ENCODE results near the gene CTSF.

CTSF gene

DNA sequence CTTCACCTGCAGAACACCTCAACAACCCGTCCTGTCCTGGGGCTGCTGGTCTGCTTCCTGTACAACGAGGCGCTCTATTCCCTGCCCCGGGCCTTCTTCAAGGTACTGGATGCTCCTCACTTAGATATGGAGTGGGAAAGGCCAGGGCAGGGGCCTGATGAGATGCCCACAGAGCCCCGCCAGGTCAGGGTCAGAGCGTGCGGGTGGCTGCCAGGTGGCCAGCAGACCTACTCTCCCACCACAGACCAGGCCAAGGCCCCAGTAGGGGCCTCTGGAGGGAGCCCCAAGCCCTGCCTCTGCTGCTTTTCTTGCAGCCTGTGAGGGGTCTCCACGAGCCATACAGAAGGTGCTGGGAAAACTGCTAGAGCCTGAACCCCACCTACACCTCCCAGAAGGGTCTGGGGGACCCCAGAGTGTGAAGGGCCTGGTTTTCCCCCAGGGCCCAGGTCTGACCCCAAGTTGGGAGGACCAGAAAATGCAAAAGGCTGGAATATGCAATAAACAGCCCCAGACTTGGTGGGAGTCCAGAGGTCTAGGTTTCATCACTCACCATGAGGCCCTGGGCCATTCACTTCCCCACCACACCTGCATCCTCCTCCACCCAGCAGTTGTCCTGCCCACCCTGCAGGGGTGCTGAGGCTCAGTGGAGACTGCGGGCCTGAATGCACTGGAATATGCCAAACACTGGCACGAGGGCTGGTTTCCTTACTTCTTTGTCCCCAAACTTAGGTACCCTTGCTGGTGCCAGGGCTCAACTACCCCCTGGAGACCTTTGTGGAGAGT lies 37.3 kb downstream of the CTSF start:
- TF ChIP-seq CTCF (IDR thresholded peaks at IDR 0.05; ENCODE audit: insufficient read depth, missing control alignments): no peak
- FAIRE-seq (no peak), DNase-seq (ENCODE audit: insufficient read length, low spot score) (no peak)

DNA sequence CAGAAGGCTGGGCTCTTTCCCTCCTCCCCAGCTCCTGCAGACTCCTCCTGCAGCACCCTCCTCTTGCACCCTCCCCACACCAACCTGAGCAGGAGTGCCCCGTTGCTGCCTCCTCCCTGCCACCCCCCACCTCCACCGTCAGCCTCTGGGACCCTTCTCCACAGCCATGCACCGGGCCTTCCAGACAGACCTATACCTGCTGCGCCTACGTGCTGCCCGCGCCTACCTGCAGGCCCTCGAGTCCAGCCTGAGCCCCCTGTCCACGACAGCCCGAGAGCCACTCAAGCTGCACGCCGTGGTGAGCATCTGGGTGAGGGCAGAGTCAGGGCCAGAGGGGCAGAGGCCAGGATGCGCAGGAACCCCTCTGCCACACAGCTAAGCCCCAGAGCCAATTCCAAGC lies 38.8 kb downstream of the CTSF start:
- no peak for TF ChIP-seq CTCF (IDR thresholded peaks at IDR 0.05; ENCODE audit: insufficient read depth, missing control alignments)
- no peak for FAIRE-seq
- DNase-seq (ENCODE audit: insufficient read length, low spot score): no peak

DNA sequence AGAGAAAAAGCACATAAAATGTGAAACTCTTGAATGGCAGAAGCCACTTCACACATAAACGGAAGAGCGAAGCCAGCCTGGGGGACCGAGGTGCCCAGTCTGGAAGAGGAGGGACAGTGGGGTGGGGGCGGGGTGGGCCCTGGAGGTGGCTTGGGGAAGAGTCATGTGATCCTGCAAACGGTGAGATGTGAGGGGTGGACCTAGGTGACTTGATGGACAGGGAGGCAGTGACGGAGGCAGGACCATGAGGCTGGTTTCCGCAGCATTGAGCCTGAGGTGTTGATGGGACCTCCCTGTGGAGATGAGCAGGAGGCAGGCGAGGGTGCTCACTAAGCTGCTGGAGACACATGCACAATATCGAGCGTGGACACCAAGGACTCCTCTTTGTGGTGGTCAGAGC lies 39.3 kb downstream of the CTSF start:
- no peak for DNase-seq (ENCODE audit: insufficient read length, low spot score)
- no peak for FAIRE-seq
- no peak for TF ChIP-seq CTCF (IDR thresholded peaks at IDR 0.05; ENCODE audit: insufficient read depth, missing control alignments)

GRCh38 chr11:66524304-66525040 lies 43.9 kb downstream of the CTSF start:
- no peak for TF ChIP-seq CTCF (IDR thresholded peaks at IDR 0.05; ENCODE audit: insufficient read depth, missing control alignments)
- FAIRE-seq: no peak
- no peak for DNase-seq (ENCODE audit: insufficient read length, low spot score)

DNA sequence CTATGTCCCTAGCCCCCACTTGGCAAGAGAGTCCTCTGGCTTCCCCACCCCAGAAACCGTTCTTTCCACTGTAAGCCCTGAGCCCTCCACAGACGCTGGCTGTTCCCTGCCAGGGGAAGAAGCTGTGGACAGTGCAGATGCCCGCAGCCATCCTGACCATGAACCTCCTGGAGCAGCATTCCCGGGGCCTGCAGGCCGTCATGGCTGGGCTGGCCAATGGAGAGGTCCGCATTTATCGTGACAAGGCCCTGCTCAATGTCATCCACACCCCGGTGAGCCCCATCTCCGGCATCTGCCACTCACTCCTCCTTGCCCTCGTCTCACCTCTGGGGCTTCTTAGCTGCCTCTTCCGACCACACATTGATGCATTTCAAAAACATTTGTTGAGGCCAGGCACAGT lies 44.8 kb downstream of the CTSF start:
- TF ChIP-seq CTCF (IDR thresholded peaks at IDR 0.05; ENCODE audit: insufficient read depth, missing control alignments): no peak
- DNase-seq (ENCODE audit: insufficient read length, low spot score) (no peak), FAIRE-seq (no peak)

All from D721Med (cell line).